GM12878 (cell line): ENCODE results near the gene SLC35G2. TPM values are rescaled to one million over a fixed set of nuclear protein-coding genes. Genes with fewer than 3 reads are reported as not detected.
A peak's percentile ranks its signal among the peaks of the same experiment; 100 is the strongest.

Experiments used
- ATAC-seq: fragments of 200-7000 bp; cut with Tn5 transposase; 3 replicates; pipeline ENCODE4 v1.9.1; 2020; ENCODE audit warnings: mild to moderate bottlenecking, moderate library complexity
- BruUV-seq: library from RNA; stranded (reverse); fragments of 400-500 nt; replicated peaks from 2 replicates; lab custom pipeline; 2021; lab: Mats Ljungman, UMichigan
- CTCF ChIA-PET: fragments of 300-600 bp; sonication (Branson Sonifier 250); formaldehyde crosslinking; extraction: SDS; loops from one replicate; lab custom pipeline; 2021; ENCODE audit warnings: inconsistent platforms; lab: Yijun Ruan, JAX
- POLR2A ChIA-PET: fragments of 350-600 bp; formaldehyde crosslinking; extraction: SDS; loops from one replicate; lab custom pipeline; 2021; ENCODE audit warnings: inconsistent platforms; lab: Charles Lee
- RAD21 ChIA-PET: fragments of 300-600 bp; sonication (Branson Sonifier 250); formaldehyde crosslinking; loops from one replicate; lab custom pipeline; 2023; ENCODE audit warnings: antibody characterized with exemption; ENCODE audit not compliant: unreplicated experiment; lab: Charles Lee
- SMC1A ChIA-PET: fragments of 300-600 bp; sonication (Branson Sonifier 250); formaldehyde crosslinking; loops from one replicate; lab custom pipeline; 2023; ENCODE audit not compliant: unreplicated experiment, uncharacterized antibody; lab: Charles Lee
- DNase-seq: peaks from one replicate; pipeline ENCODE4 v3.0.0-alpha.2; 2011; ENCODE audit warnings: low read depth, low spot score
- FAIRE-seq: peaks from 3 replicates; lab custom pipeline; 2011; peaks lifted over from hg19 to GRCh38; lab: Jason Lieb, UNC
- H2AFZ ChIP-seq: 2 replicates; pipeline ENCODE4 v1.6.0; 2011; ENCODE audit warnings: low read depth, low read length, control low read depth; ENCODE audit not compliant: control insufficient read depth
- H3K27ac ChIP-seq: 2 replicates; pipeline ENCODE4 v1.5.1; 2011; ENCODE audit warnings: control low read depth; ENCODE audit not compliant: control insufficient read depth, insufficient read depth
- H3K27me3 ChIP-seq, 2 experiments: replicated peaks in 1 of 2; 2 replicates each; pipeline versions ENCODE4 v1.6.0 to v1.6.1; 2011; ENCODE audit warnings: low read length in 1 of 2; ENCODE audit not compliant: control insufficient read depth in 2 of 2, insufficient read depth in 2 of 2
- H3K36me3 ChIP-seq, 2 experiments: 2 replicates each; pipeline ENCODE4 v1.5.1; 2011; ENCODE audit warnings: low read length in 1 of 2; ENCODE audit not compliant: control insufficient read depth in 2 of 2, insufficient read depth in 2 of 2
- H3K4me1 ChIP-seq: 2 replicates; pipeline ENCODE4 v1.6.1; 2011; ENCODE audit warnings: mild to moderate bottlenecking, low read length, moderate library complexity, mixed read lengths; ENCODE audit not compliant: control insufficient read depth, insufficient read depth
- H3K4me2 ChIP-seq: 2 replicates; pipeline ENCODE4 v1.6.0; 2011; ENCODE audit warnings: control low read depth; ENCODE audit not compliant: control insufficient read depth, insufficient read depth
- H3K4me3 ChIP-seq: fragments of 200-600 bp; sonication (generic); 2 replicates; pipeline ENCODE4 v1.5.1; 2016
- H3K79me2 ChIP-seq: 2 replicates; pipeline ENCODE4 v1.6.0; 2011; ENCODE audit warnings: low read length; ENCODE audit not compliant: control insufficient read depth, insufficient read depth
- H3K9ac ChIP-seq: 2 replicates; pipeline ENCODE4 v1.8.0; 2011; ENCODE audit warnings: low read length, control low read depth, mixed read lengths; ENCODE audit not compliant: control insufficient read depth, insufficient read depth
- H3K9me3 ChIP-seq: replicated peaks from 3 replicates; pipeline ENCODE4 v1.5.1; 2011; ENCODE audit warnings: mild to moderate bottlenecking, low read length; ENCODE audit not compliant: control insufficient read depth, insufficient read depth
- H4K20me1 ChIP-seq: 2 replicates; pipeline ENCODE4 v1.6.0; 2011; ENCODE audit not compliant: control insufficient read depth, insufficient read depth
- ASH2L ChIP-seq: fragments of 300-600, 200-600 bp; sonication (generic); IDR thresholded peaks from 2 replicates; pipeline ENCODE4 v1.6.1; 2017; ENCODE audit warnings: low read depth, mild to moderate bottlenecking, borderline replicate concordance
- ATF3 ChIP-seq: IDR thresholded peaks from 2 replicates; pipeline ENCODE4 v1.6.1; 2011; ENCODE audit warnings: low read depth, mild to moderate bottlenecking, low read length, moderate library complexity, borderline replicate concordance; ENCODE audit errors: extremely low read depth
- MEF2B ChIP-seq: fragments of 450-650 bp; IDR thresholded peaks from 2 replicates; pipeline ENCODE4 v1.6.1; 2018; ENCODE audit warnings: mild to moderate bottlenecking, moderate library complexity; ENCODE audit not compliant: partially characterized antibody, poor library complexity, severe bottlenecking
- NFIC ChIP-seq: IDR thresholded peaks from 2 replicates; pipeline ENCODE4 v1.6.1; 2012; ENCODE audit warnings: low read depth, mild to moderate bottlenecking, inconsistent platforms, low read length, moderate library complexity
- RAD51 ChIP-seq: fragments of 450-650 bp; IDR thresholded peaks from 2 replicates; pipeline ENCODE4 v1.6.1; 2016; ENCODE audit warnings: moderate library complexity, mild to moderate bottlenecking, inconsistent platforms
- RBBP5 ChIP-seq: fragments of 200-600 bp; sonication (generic); conservative IDR thresholded peaks from 2 replicates; pipeline ENCODE4 v1.6.1; 2016
- SMAD5 ChIP-seq: IDR thresholded peaks from 2 replicates; pipeline ENCODE4 v1.6.1; 2016; ENCODE audit warnings: antibody characterized with exemption, low read depth
- SPI1 ChIP-seq: IDR thresholded peaks from 2 replicates; pipeline ENCODE4 v1.6.1; 2011; ENCODE audit warnings: low read depth, mild to moderate bottlenecking, low read length, moderate library complexity, borderline replicate concordance; ENCODE audit not compliant: insufficient read depth
- STAT1 ChIP-seq: fragments of 450-650 bp; conservative IDR thresholded peaks from 2 replicates; pipeline ENCODE4 v1.6.1; 2014; ENCODE audit warnings: antibody characterized with exemption, mild to moderate bottlenecking
- STAT3 ChIP-seq: IDR thresholded peaks from 2 replicates; pipeline ENCODE4 v1.6.1; 2011; ENCODE audit warnings: low read depth, low read length, improper control_type of control experiment
- TCF12 ChIP-seq: IDR thresholded peaks from 2 replicates; pipeline ENCODE4 v1.6.1; 2011; ENCODE audit warnings: low read depth, mild to moderate bottlenecking, low read length
- ZNF24 ChIP-seq: fragments of 450-650 bp; IDR thresholded peaks from 2 replicates; pipeline ENCODE4 v1.6.1; 2017; ENCODE audit warnings: antibody characterized with exemption, mild to moderate bottlenecking
- ZNF622 ChIP-seq: fragments of 450-650 bp; IDR thresholded peaks from 2 replicates; pipeline ENCODE4 v1.6.1; 2017; ENCODE audit warnings: mild to moderate bottlenecking, inconsistent platforms
- WGBS: methylation state at CpG from one replicate; pipeline ENCODE4 v1.1.6; 2016; ENCODE audit warnings: low lambda C conversion rate; ENCODE audit not compliant: insufficient replicate concordance, insufficient coverage; ENCODE audit errors: missing lambda C conversion rate; 5-methylcytosine and 5-hydroxymethylcytosine counted together
- in situ Hi-C: fragments of 300-500 bp; cut with MboI; formaldehyde crosslinking; loops from 9 replicates; pipeline ENCODE4 v1.14.3; 2018; ENCODE audit warnings: mixed read lengths
- intact Hi-C: fragments of 100-400 bp; cut with micrococcal nuclease; formaldehyde crosslinking; loops from one replicate; pipeline ENCODE4 v1.14.2; 2022; ENCODE audit not compliant: unreplicated experiment
- polyA plus RNA-seq, 11 experiments: library from polyadenylated mRNA; depleted of rRNA in 4 of 11; unstranded in 6 of 11; stranded (reverse) in 5 of 11; fragments of >200 nt; fragmentation: Nextera tagmentation in 4 of 11; fragmentation: Illumina TruSeq in 1 of 11; extraction: Ambion mirVana in 4 of 11; extraction: Trizol in 1 of 11; gene quantifications; 1 replicate in 1 of 11; 2 replicates in 10 of 11; pipeline versions ENCODE4 v1.2.1 to v1.2.3, GENCODE V29; 2011 to 2016; ENCODE audit warnings: inconsistent platforms in 2 of 11, missing spikeins in 2 of 11, low read depth in 1 of 11
- total RNA-seq, 4 experiments: library from RNA; depleted of rRNA in 3 of 4; stranded (reverse); fragments of >200 nt in 3 of 4; fragmentation: Illumina TruSeq in 1 of 4; extraction: Trizol in 1 of 4; gene quantifications; 2 replicates each; pipeline versions ENCODE4 v1.2.1 to v1.2.3, GENCODE V29; 2013 to 2021

Gene SLC35G2
- total and polyA plus RNA-seq, 10 of the 15 experiments (the other 5 are each of a cell fraction or from before 2014, with no cell fraction given), result 0.11 to 1.9 (median 0.27) TPM

- DNase-seq, result no peak
- H3K36me3 ChIP-seq, result no peaks in the 10 kb centered on the region
- 0 out of 2 replicates have a peak, but pooled peaks cover 2% of the 10 kb centered on the region for H3K4me1 ChIP-seq
- peak overlapping the region; percentile 92; the same call in 1 of the 2 replicates for H3K27ac ChIP-seq
- FAIRE-seq, result no peak
- peak overlapping the region; percentile 85 for H3K4me2 ChIP-seq
- peak overlapping the region; percentile 87 for H3K4me3 ChIP-seq
- SMC1A ChIA-PET, result interaction anchor here (0.6 to 4.2 kb wide), 17 partner anchors 10 to 469 kb away, joined by 3 to 18 read pairs (median 5); no protein-coding TSS in a partner anchor
- POLR2A ChIA-PET, result interaction anchor here (0.6 to 6.2 kb wide), 6 partner anchors 28 to 1342 kb away, joined by 3 to 41 read pairs (median 4); partner anchors contain the start of gene STAG1
- in situ Hi-C loops, result no loop called here
- no peaks in the 10 kb centered on the region for H3K27me3 ChIP-seq
- RAD21 ChIA-PET, result interaction anchor here (1.2 to 4.3 kb wide), 9 partner anchors 24 to 153 kb away, joined by 3 to 66 read pairs (median 10); partner anchors contain the start of gene STAG1
- H4K20me1 ChIP-seq, result no peaks in the 10 kb centered on the region
- TF ChIP-seq SPI1, result peak; percentile 22; the same call in 1 of the 2 replicates
- TF ChIP-seq ZNF24, result no peak
- TF ChIP-seq, all 136 proteins: peak for 1
- WGBS, result 45% methylated on average over 4 of the region's 4 CpGs
- H3K79me2 ChIP-seq, result peaks cover 46% of the 10 kb centered on the region
- H3K9ac ChIP-seq, result peak overlapping the region; percentile 97; the same call in 1 of the 2 replicates
- H2AFZ ChIP-seq, result no peak overlapping the region; the same call in 1 of the 2 replicates
- intact Hi-C loops, result loop anchor here (5.0 to 10.0 kb wide), 6 partner anchors 47 to 783 kb away; no protein-coding TSS in a partner anchor
- CTCF ChIA-PET, result interaction anchor here (1.2 to 6.1 kb wide), 7 partner anchors 59 to 468 kb away, joined by 3 to 51 read pairs (median 14); partner anchors contain the start of gene STAG1
- no peak for ATAC-seq
- BruUV-seq, result no TSS peak
- peaks cover 3% of the 10 kb centered on the region; the same call in 2 of the 3 replicates for H3K9me3 ChIP-seq
These were observed 41.6 kb downstream of the SLC35G2 start for GRCh38 chr3:136860541-136860940.

- BruUV-seq, result no TSS peak
- peaks cover 60% of the 10 kb centered on the region for H3K79me2 ChIP-seq
- H3K9me3 ChIP-seq, result peaks cover 3% of the 10 kb centered on the region; the same call in 2 of the 3 replicates
- FAIRE-seq (peak; percentile 74), DNase-seq (peak; percentile 90), ATAC-seq (peak; percentile 95)
- H3K9ac ChIP-seq, result peak within 1 kb of the TSS; percentile 97
- ChIA-PET CTCF (interaction anchor here (0.6 to 6.1 kb wide), 9 partner anchors 25 to 498 kb away, joined by 3 to 51 read pairs (median 7); partner anchors contain the start of gene STAG1), RAD21 (interaction anchor here (0.7 to 4.3 kb wide), 28 partner anchors 9 to 666 kb away, joined by 3 to 66 read pairs (median 5); partner anchors contain the start of genes MSL2 and STAG1), SMC1A (interaction anchor here (0.7 to 4.2 kb wide), 25 partner anchors 9 to 666 kb away, joined by 3 to 18 read pairs (median 4); partner anchors contain the start of genes MSL2 and STAG1), POLR2A (interaction anchor here (0.5 to 6.2 kb wide), 21 partner anchors 8 to 669 kb away, joined by 3 to 41 read pairs (median 4); partner anchors contain the start of gene STAG1)
- peak within 1 kb of the TSS; percentile 91 for H2AFZ ChIP-seq
- in situ Hi-C loops, result no loop called here
- H3K4me3 ChIP-seq, result peak within 1 kb of the TSS; percentile 87
- H3K36me3 ChIP-seq, result no peaks in the 10 kb centered on the region
- no peaks in the 10 kb centered on the region for H4K20me1 ChIP-seq
- H3K27ac ChIP-seq, result peak within 1 kb of the TSS; percentile 92
- intact Hi-C loops, result loop anchor here (2.0 to 10.0 kb wide), 7 partner anchors 45 to 785 kb away; partner anchors contain the start of gene STAG1
- WGBS, result under 1% methylated on average over 67 of the region's 67 CpGs
- H3K4me2 ChIP-seq, result peak within 1 kb of the TSS; percentile 85
- no peaks in the 10 kb centered on the region for H3K27me3 ChIP-seq
- H3K4me1 ChIP-seq, result 0 out of 2 replicates have a peak, but pooled peaks cover 2% of the 10 kb centered on the region
- TF ChIP-seq MEF2B (no peak), ATF3 (0 out of 2 replicates have a peak, but pooled peaks have one; percentile 5), STAT3 (no peak), STAT1 (no peak; the same call in 1 of the 2 replicates), ZNF622 (no peak), ASH2L (peak; percentile 37; the same call in 1 of the 2 replicates), SMAD5 (peak; percentile 80; the same call in 1 of the 2 replicates), RAD51 (no peak), TCF12 (peak; percentile 38; the same call in 1 of the 2 replicates), RBBP5 (0 out of 2 replicates have a peak, but pooled peaks have one; percentile 41), NFIC (no peak)
These were observed 43.1 kb downstream of the SLC35G2 start, which contains the start of gene NCK1 for GRCh38 chr3:136861890-136862616. NCK1 (plus strand) TSS chr3:136862208; CDS start chr3:136928002, 65,794 bp downstream.
